HEK293 (cell line): ENCODE measurements around the gene GGN.

Experiments
- BCL11A ChIP-seq: fragments of 450-650 bp; formaldehyde crosslinking; IDR thresholded peaks from 2 replicates; pipeline ENCODE4 v1.5.1; 2016; ENCODE audit warnings: low read depth, missing biosample characterization, missing genetic modification characterization
- SP2 ChIP-seq: fragments of 450-650 bp; formaldehyde crosslinking; IDR thresholded peaks from 2 replicates; pipeline ENCODE4 v1.5.1; 2016; ENCODE audit warnings: missing biosample characterization, missing genetic modification characterization
- ZFP69B ChIP-seq: fragments of 450-650 bp; formaldehyde crosslinking; IDR thresholded peaks from 2 replicates; pipeline ENCODE4 v1.5.1; 2016; ENCODE audit warnings: missing biosample characterization, missing genetic modification characterization
- ZNF10 ChIP-seq: fragments of 450-650 bp; formaldehyde crosslinking; IDR thresholded peaks from 2 replicates; pipeline ENCODE4 v1.5.1; 2017; ENCODE audit warnings: missing biosample characterization, missing genetic modification characterization
- ZNF174 ChIP-seq: fragments of 450-650 bp; formaldehyde crosslinking; IDR thresholded peaks from 2 replicates; pipeline ENCODE4 v1.5.0; 2017; ENCODE audit warnings: missing biosample characterization, mild to moderate bottlenecking, missing genetic modification characterization
- ZNF221 ChIP-seq: fragments of 450-650 bp; formaldehyde crosslinking; IDR thresholded peaks from 2 replicates; pipeline ENCODE4 v1.5.1; 2017; ENCODE audit warnings: missing biosample characterization, missing genetic modification characterization, borderline replicate concordance
- ZNF366 ChIP-seq: fragments of 450-650 bp; formaldehyde crosslinking; conservative IDR thresholded peaks from 2 replicates; pipeline ENCODE4 v1.5.1; 2016; ENCODE audit warnings: missing biosample characterization, missing genetic modification characterization
- ZNF626 ChIP-seq: fragments of 450-650 bp; sonication (Bioruptor Pico); formaldehyde crosslinking; IDR thresholded peaks from 2 replicates; pipeline ENCODE4 v1.5.1; 2018; ENCODE audit warnings: missing biosample characterization, missing genetic modification characterization, inconsistent platforms
- ZNF768 ChIP-seq: fragments of 450-650 bp; formaldehyde crosslinking; IDR thresholded peaks from 2 replicates; pipeline ENCODE4 v1.5.1; 2018; ENCODE audit warnings: missing biosample characterization, mild to moderate bottlenecking, missing genetic modification characterization
- ZSCAN30 ChIP-seq: fragments of 450-650 bp; IDR thresholded peaks from 2 replicates; pipeline ENCODE4 v1.5.1; 2018; ENCODE audit warnings: missing biosample characterization, mild to moderate bottlenecking, missing genetic modification characterization, moderate library complexity
- TF ChIP-seq, protein P1 (sequence below): fragments of 450-650 bp; formaldehyde crosslinking; conservative IDR thresholded peaks from 2 replicates; pipeline ENCODE4 v1.5.1; 2016; ENCODE audit warnings: low read depth, missing biosample characterization, missing genetic modification characterization
- TF ChIP-seq, protein P2 (sequence below): fragments of 450-650 bp; formaldehyde crosslinking; IDR thresholded peaks from 2 replicates; pipeline ENCODE4 v1.5.1; 2016; ENCODE audit warnings: missing biosample characterization, missing genetic modification characterization, borderline replicate concordance
- TF ChIP-seq, protein P3 (sequence below): fragments of 450-650 bp; formaldehyde crosslinking; IDR thresholded peaks from 2 replicates; pipeline ENCODE4 v1.5.1; 2016; ENCODE audit warnings: missing biosample characterization, missing genetic modification characterization
- TF ChIP-seq, protein P4 (sequence below): fragments of 450-650 bp; formaldehyde crosslinking; IDR thresholded peaks from 2 replicates; pipeline ENCODE4 v1.5.1; 2016; ENCODE audit warnings: missing biosample characterization, missing genetic modification characterization, low read depth
- TF ChIP-seq, protein P5 (sequence below): sonication (generic); formaldehyde crosslinking; IDR thresholded peaks from 2 replicates; pipeline ENCODE4 v1.8.1; 2022; ENCODE audit warnings: mild to moderate bottlenecking, moderate library complexity, missing genetic modification reagents
- TF ChIP-seq, protein P6 (sequence below): fragments of 450-650 bp; formaldehyde crosslinking; IDR thresholded peaks from 2 replicates; pipeline ENCODE4 v1.5.1; 2017; ENCODE audit warnings: missing biosample characterization, missing genetic modification characterization
- TF ChIP-seq, protein P7 (sequence below): fragments of 450-650 bp; formaldehyde crosslinking; IDR thresholded peaks from 2 replicates; pipeline ENCODE4 v1.5.1; 2016; ENCODE audit warnings: missing biosample characterization, missing genetic modification characterization, borderline replicate concordance

The GGN gene

DNA sequence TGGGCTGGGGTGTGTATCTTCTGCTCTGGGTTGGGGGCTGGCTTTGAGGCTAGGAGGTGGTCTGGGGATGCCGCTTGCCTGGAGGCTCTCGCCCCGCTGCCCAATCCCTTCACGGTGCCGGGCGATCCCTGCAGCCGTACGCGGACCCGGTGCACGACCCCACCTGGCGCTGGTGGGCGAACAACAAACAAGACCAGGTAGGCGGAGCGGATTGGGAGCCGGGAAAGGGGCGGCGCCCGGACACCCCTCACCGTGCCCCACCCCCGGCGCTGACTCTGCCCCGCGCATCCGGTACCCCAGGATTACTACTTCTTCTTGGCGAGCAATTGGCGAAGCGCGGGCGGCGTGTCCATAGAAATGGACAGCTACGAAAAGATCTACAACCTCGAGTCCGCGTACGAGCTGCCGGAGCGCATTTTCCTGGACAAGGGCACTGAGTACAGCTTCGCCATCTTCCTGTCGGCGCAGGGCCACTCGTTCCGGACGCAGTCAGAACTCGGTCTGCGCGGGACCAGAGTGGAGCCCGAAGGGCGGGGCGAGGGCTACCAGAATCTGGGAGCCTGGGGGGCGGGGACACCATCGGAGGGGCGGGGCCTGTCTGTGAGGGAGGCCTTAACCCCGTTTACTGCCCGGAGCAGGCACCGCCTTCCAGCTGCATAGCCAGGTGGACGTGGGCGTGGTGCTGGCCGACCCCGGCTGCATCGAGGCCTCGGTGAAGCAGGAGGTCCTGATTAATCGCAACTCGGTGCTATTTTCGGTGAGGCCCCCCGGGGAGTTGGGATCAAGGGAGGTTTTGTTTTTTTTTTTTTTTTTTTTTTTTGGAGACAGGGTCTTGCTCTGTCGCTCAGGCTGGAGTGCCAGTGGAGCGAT, 25.5 kb downstream of the GGN start (continued):
- TF ChIP-seq ZNF221 (tag by site-specific recombination) = no peak
- TF ChIP-seq, protein P1, sequence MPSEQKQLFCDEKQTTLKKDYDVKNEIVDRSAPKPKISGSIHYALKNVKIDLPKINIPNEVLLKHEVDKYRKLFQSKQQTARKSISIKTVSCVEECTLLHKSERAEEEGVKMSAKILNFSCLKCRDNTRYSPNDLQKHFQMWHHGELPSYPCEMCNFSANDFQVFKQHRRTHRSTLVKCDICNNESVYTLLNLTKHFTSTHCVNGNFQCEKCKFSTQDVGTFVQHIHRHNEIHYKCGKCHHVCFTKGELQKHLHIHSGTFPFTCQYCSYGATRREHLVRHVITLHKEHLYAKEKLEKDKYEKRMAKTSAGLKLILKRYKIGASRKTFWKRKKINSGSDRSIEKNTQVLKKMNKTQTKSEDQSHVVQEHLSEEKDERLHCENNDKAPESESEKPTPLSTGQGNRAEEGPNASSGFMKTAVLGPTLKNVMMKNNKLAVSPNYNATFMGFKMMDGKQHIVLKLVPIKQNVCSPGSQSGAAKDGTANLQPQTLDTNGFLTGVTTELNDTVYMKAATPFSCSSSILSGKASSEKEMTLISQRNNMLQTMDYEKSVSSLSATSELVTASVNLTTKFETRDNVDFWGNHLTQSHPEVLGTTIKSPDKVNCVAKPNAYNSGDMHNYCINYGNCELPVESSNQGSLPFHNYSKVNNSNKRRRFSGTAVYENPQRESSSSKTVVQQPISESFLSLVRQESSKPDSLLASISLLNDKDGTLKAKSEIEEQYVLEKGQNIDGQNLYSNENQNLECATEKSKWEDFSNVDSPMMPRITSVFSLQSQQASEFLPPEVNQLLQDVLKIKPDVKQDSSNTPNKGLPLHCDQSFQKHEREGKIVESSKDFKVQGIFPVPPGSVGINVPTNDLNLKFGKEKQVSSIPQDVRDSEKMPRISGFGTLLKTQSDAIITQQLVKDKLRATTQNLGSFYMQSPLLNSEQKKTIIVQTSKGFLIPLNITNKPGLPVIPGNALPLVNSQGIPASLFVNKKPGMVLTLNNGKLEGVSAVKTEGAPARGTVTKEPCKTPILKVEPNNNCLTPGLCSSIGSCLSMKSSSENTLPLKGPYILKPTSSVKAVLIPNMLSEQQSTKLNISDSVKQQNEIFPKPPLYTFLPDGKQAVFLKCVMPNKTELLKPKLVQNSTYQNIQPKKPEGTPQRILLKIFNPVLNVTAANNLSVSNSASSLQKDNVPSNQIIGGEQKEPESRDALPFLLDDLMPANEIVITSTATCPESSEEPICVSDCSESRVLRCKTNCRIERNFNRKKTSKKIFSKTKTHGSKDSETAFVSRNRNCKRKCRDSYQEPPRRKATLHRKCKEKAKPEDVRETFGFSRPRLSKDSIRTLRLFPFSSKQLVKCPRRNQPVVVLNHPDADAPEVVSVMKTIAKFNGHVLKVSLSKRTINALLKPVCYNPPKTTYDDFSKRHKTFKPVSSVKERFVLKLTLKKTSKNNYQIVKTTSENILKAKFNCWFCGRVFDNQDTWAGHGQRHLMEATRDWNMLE = no peak
- peak; percentile 44; the same call in 1 of the 2 replicates for TF ChIP-seq ZNF366 (tag by site-specific recombination)
- peak; percentile 75 for TF ChIP-seq ZFP69B (tag by site-specific recombination)
- 0 out of 2 replicates have a peak, but pooled peaks have one; percentile 28 for TF ChIP-seq ZSCAN30 (tag by site-specific recombination)
- TF ChIP-seq, protein P2, sequence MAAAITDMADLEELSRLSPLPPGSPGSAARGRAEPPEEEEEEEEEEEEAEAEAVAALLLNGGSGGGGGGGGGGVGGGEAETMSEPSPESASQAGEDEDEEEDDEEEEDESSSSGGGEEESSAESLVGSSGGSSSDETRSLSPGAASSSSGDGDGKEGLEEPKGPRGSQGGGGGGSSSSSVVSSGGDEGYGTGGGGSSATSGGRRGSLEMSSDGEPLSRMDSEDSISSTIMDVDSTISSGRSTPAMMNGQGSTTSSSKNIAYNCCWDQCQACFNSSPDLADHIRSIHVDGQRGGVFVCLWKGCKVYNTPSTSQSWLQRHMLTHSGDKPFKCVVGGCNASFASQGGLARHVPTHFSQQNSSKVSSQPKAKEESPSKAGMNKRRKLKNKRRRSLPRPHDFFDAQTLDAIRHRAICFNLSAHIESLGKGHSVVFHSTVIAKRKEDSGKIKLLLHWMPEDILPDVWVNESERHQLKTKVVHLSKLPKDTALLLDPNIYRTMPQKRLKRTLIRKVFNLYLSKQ (tag by site-specific recombination) = no peak
- TF ChIP-seq, protein P3, sequence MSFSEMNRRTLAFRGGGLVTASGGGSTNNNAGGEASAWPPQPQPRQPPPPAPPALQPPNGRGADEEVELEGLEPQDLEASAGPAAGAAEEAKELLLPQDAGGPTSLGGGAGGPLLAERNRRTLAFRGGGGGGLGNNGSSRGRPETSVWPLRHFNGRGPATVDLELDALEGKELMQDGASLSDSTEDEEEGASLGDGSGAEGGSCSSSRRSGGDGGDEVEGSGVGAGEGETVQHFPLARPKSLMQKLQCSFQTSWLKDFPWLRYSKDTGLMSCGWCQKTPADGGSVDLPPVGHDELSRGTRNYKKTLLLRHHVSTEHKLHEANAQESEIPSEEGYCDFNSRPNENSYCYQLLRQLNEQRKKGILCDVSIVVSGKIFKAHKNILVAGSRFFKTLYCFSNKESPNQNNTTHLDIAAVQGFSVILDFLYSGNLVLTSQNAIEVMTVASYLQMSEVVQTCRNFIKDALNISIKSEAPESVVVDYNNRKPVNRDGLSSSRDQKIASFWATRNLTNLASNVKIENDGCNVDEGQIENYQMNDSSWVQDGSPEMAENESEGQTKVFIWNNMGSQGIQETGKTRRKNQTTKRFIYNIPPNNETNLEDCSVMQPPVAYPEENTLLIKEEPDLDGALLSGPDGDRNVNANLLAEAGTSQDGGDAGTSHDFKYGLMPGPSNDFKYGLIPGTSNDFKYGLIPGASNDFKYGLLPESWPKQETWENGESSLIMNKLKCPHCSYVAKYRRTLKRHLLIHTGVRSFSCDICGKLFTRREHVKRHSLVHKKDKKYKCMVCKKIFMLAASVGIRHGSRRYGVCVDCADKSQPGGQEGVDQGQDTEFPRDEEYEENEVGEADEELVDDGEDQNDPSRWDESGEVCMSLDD (tag by site-specific recombination) = peak; percentile 98
- peak; percentile 5; the same call in 1 of the 2 replicates for TF ChIP-seq BCL11A
- TF ChIP-seq, protein P4, sequence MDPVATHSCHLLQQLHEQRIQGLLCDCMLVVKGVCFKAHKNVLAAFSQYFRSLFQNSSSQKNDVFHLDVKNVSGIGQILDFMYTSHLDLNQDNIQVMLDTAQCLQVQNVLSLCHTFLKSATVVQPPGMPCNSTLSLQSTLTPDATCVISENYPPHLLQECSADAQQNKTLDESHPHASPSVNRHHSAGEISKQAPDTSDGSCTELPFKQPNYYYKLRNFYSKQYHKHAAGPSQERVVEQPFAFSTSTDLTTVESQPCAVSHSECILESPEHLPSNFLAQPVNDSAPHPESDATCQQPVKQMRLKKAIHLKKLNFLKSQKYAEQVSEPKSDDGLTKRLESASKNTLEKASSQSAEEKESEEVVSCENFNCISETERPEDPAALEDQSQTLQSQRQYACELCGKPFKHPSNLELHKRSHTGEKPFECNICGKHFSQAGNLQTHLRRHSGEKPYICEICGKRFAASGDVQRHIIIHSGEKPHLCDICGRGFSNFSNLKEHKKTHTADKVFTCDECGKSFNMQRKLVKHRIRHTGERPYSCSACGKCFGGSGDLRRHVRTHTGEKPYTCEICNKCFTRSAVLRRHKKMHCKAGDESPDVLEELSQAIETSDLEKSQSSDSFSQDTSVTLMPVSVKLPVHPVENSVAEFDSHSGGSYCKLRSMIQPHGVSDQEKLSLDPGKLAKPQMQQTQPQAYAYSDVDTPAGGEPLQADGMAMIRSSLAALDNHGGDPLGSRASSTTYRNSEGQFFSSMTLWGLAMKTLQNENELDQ (tag by site-specific recombination) = no peak
- no peak for TF ChIP-seq ZNF174 (tag by site-specific recombination)
- TF ChIP-seq SP2 = peak; percentile 83
- TF ChIP-seq, protein P5, sequence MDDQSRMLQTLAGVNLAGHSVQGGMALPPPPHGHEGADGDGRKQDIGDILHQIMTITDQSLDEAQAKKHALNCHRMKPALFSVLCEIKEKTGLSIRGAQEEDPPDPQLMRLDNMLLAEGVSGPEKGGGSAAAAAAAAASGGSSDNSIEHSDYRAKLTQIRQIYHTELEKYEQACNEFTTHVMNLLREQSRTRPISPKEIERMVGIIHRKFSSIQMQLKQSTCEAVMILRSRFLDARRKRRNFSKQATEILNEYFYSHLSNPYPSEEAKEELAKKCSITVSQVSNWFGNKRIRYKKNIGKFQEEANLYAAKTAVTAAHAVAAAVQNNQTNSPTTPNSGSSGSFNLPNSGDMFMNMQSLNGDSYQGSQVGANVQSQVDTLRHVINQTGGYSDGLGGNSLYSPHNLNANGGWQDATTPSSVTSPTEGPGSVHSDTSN = no peak; the same call in 1 of the 2 replicates
- TF ChIP-seq, protein P6, sequence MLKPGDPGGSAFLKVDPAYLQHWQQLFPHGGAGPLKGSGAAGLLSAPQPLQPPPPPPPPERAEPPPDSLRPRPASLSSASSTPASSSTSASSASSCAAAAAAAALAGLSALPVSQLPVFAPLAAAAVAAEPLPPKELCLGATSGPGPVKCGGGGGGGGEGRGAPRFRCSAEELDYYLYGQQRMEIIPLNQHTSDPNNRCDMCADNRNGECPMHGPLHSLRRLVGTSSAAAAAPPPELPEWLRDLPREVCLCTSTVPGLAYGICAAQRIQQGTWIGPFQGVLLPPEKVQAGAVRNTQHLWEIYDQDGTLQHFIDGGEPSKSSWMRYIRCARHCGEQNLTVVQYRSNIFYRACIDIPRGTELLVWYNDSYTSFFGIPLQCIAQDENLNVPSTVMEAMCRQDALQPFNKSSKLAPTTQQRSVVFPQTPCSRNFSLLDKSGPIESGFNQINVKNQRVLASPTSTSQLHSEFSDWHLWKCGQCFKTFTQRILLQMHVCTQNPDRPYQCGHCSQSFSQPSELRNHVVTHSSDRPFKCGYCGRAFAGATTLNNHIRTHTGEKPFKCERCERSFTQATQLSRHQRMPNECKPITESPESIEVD = no peak
- TF ChIP-seq ZNF10 (tag by site-specific recombination) = peak; percentile 50; the same call in 1 of the 2 replicates
- TF ChIP-seq ZNF768 (tag by site-specific recombination) = no peak
- TF ChIP-seq, protein P7, sequence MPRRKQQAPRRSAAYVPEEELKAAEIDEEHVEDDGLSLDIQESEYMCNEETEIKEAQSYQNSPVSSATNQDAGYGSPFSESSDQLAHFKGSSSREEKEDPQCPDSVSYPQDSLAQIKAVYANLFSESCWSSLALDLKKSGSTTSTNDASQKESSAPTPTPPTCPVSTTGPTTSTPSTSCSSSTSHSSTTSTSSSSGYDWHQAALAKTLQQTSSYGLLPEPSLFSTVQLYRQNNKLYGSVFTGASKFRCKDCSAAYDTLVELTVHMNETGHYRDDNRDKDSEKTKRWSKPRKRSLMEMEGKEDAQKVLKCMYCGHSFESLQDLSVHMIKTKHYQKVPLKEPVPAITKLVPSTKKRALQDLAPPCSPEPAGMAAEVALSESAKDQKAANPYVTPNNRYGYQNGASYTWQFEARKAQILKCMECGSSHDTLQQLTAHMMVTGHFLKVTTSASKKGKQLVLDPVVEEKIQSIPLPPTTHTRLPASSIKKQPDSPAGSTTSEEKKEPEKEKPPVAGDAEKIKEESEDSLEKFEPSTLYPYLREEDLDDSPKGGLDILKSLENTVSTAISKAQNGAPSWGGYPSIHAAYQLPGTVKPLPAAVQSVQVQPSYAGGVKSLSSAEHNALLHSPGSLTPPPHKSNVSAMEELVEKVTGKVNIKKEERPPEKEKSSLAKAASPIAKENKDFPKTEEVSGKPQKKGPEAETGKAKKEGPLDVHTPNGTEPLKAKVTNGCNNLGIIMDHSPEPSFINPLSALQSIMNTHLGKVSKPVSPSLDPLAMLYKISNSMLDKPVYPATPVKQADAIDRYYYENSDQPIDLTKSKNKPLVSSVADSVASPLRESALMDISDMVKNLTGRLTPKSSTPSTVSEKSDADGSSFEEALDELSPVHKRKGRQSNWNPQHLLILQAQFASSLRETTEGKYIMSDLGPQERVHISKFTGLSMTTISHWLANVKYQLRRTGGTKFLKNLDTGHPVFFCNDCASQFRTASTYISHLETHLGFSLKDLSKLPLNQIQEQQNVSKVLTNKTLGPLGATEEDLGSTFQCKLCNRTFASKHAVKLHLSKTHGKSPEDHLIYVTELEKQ (tag by site-specific recombination) = no peak
- TF ChIP-seq ZNF626 (tag by site-specific recombination) = no peak
